ENCODE results near the gene COMMD1. TPM values are rescaled to one million over a fixed set of nuclear protein-coding genes. Genes with fewer than 3 reads are reported as not detected.
"Not testable (repeated sequence)": the region's sequence is repeated elsewhere in the genome, so short reads cannot be mapped to it uniquely, and the experiment has no call there.

COMMD1 gene
- total and polyA plus RNA-seq, 9 donors = 25.4 to 48.8 (median 33.3) TPM

DNA sequence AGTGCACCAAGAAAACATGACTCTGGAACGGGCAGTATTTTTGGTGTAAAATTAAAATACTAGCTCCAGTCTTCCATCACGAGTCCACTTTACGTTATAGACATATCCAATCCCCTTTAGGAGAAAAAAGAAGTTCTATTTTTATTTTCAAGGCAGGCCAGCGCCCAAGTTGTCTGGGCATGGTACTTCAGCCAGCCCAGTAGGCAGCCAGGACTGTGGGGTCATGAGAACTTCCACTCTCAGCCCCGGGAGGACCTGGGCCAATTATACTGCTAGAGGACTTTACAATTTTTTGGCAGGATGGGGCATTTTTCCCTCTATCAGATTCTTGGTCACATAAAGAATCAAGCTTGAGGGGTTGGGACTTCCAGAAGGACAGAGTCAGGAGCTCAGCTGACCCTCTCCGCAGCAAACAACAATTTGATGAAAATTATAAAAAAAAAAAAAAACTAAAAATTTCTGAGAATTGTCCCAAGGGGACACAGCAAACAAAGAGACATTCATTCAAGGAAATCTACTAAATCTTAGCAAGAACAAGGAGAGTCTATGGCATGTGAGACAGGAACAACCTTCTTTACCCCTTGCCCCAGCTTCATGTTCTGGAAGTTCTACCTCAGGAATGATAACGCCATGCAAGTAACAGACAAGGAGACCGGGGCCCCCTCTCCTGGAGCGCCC lies 253.1 kb downstream of the COMMD1 start:
- no peak for DNase-seq
- Histone ChIP-seq H3K27ac (no peak overlapping the region), H3K9me3 (no peaks in the 10 kb centered on the region), H3K4me1 (ENCODE audit: insufficient read depth) (no peaks in the 10 kb centered on the region), H3K4me3 (no peak overlapping the region), H3K36me3 (no peaks in the 10 kb centered on the region), H3K27me3 (no peaks in the 10 kb centered on the region)
- 84 to 90% (median 88%) methylated on average over 9 of the region's 9 CpGs for WGBS, 3 donors
- TF ChIP-seq EP300 (IDR thresholded peaks at IDR 0.05) (no peak), CTCF (IDR thresholded peaks at IDR 0.05) (no peak), POLR2A (IDR thresholded peaks at IDR 0.05) (no peak)
- intact Hi-C loops (cut with DNase I) = no loop called here

DNA sequence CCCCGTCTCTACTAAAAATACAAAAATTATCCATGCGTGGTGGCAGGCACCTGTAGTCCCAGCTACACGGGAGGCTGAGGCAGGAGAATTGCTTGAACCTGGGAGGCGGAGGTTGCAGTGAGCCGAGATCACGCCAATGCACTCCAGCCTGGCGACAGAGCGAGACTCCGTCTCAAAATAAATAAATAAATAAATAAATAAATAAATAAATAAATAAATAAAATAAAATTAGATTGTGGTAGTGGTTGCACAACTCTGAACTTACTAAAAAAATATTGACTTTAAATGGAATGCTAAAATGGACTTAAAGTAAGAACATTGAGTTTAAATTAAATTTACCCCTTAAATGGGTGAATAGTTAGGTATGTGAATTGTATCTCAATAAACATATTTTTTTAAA lies 255.2 kb downstream of the COMMD1 start:
- intact Hi-C loops (cut with DNase I); H3K4me1 ChIP-seq (ENCODE audit: insufficient read depth); H3K9me3 ChIP-seq; H3K36me3 ChIP-seq; H3K27me3 ChIP-seq; H3K4me3 ChIP-seq; H3K27ac ChIP-seq; DNase-seq: not testable (repeated sequence)
- WGBS, 3 donors = 96 to 98% (median 97%) methylated on average over 9 of the region's 9 CpGs

DNA sequence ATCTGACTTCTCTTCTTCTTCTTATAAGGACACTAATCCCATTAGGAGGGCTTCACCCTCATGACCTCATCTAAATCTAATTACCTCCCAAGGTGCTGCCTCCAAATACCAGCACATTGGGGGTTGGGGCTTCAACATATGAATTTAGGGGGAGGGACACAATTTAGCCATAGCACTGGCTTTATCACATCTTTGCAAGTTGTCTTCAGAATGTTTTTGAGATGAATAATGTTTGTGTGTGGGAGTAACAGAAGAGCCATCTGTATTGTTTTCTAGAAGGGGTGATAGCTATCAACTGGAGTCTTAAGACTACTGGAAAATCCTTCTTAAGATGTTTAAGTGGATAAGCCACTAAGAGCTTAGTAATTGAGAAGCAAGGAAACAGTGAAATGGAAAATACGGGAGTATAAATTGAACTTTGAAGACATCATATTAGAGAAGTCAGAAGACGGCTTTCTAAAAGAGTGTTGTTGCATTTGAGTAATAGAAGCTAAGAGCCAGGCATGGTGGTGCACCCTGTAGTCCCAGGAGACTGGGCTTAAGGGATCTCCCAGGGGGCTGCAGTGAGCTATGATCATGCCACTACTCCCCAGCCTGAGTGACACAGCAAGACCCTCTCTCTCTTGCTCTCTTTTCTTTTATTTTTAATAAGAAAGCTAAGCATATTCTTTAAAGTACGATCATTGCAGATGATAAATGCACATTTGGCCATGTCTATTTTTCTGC lies 257.8 kb downstream of the COMMD1 start:
- no peak for DNase-seq
- intact Hi-C loops (cut with DNase I) = no loop called here
- no peak overlapping the region for H3K4me3 ChIP-seq
- TF ChIP-seq EP300 (IDR thresholded peaks at IDR 0.05) = no peak
- TF ChIP-seq POLR2A (IDR thresholded peaks at IDR 0.05) = no peak
- no peak for TF ChIP-seq CTCF (IDR thresholded peaks at IDR 0.05)
- H3K4me1 ChIP-seq (ENCODE audit: insufficient read depth) = no peaks in the 10 kb centered on the region
- H3K9me3 ChIP-seq = no peaks in the 10 kb centered on the region
- no peak overlapping the region for H3K27ac ChIP-seq
- 85 to 89% (median 86%) methylated on average over 3 of the region's 3 CpGs for whole genome bisulfite sequencing, 3 donors
- no peaks in the 10 kb centered on the region for H3K27me3 ChIP-seq
- no peaks in the 10 kb centered on the region for H3K36me3 ChIP-seq

DNA sequence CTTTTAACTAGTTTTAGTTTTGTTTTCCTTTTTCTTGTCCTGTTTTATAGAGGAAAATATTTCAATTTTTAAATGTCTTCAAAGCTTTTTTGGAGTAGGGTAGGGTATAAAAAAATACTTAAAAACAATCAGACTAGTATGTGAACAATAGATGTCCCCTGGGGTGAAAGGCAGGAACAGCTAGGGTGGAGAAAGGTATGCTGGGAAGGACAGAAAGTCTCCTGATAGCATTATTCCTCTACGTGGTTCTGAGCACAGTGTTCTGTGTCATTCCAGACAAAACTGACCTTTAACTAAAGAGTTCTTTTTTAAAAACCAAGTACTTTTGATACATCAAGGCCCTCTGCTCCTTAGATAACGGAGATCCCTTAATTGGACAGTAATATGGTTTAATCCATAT lies 258.4 kb downstream of the COMMD1 start:
- WGBS, 3 donors = 56 to 59% (median 57%) methylated on average over 2 of the region's 2 CpGs
- H3K27me3 ChIP-seq = no peaks in the 10 kb centered on the region
- intact Hi-C loops (cut with DNase I) = no loop called here
- no peak overlapping the region for H3K4me3 ChIP-seq
- H3K27ac ChIP-seq = no peak overlapping the region
- no peaks in the 10 kb centered on the region for H3K9me3 ChIP-seq
- H3K36me3 ChIP-seq = no peaks in the 10 kb centered on the region
- no peak for DNase-seq
- no peaks in the 10 kb centered on the region for H3K4me1 ChIP-seq (ENCODE audit: insufficient read depth)
- TF ChIP-seq CTCF (IDR thresholded peaks at IDR 0.05) (no peak), EP300 (IDR thresholded peaks at IDR 0.05) (no peak), POLR2A (IDR thresholded peaks at IDR 0.05) (no peak)

- no peak overlapping the region for H3K27ac ChIP-seq
- 79 to 87% (median 81%) methylated on average over 4 of the region's 4 CpGs for WGBS, 3 donors
- TF ChIP-seq POLR2A (IDR thresholded peaks at IDR 0.05) (no peak), CTCF (IDR thresholded peaks at IDR 0.05) (no peak), EP300 (IDR thresholded peaks at IDR 0.05) (no peak)
- H3K9me3 ChIP-seq = no peaks in the 10 kb centered on the region
- no peak overlapping the region for H3K4me3 ChIP-seq
- no peaks in the 10 kb centered on the region for H3K4me1 ChIP-seq (ENCODE audit: insufficient read depth)
- no peak for DNase-seq
- no peaks in the 10 kb centered on the region for H3K27me3 ChIP-seq
- intact Hi-C loops (cut with DNase I) = no loop called here
- H3K36me3 ChIP-seq = no peaks in the 10 kb centered on the region
Observed at GRCh38 chr2:62175728-62176127, 270.3 kb downstream of the COMMD1 start.

Measured in ovary (tissue), 9 donors.